ENCODE data around the gene USP14. TPM values are rescaled to one million over a fixed set of nuclear protein-coding genes. Genes with fewer than 3 reads are reported as not detected.

USP14 gene
- total RNA-seq, 4 donors from 2014 or later = 17.1 to 66.0 (median 20.3) TPM

DNA sequence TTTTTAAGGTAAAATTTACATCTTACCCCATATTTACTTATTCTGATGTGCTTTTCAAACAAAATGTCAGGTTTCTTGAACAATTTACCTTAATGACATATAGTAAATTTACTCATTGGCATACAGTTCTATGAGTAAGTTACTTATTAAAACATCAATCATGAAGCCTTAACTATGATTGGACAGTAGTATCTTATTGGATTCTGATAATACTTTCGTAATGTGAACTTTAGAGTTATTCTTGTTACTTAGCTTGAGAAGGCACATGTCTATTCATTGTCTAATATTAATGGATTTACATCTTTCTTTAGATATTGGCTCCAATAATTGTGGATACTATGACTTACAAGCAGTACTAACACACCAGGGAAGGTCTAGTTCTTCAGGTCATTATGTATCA lies 51.7 kb downstream of the USP14 start:
- Histone ChIP-seq H3K4me1 (no peaks in the 10 kb centered on the region), H3K27me3 (no peaks in the 10 kb centered on the region), H3K4me3 (no peak overlapping the region), H3K27ac (no peak overlapping the region), H3K36me3 (peaks cover 0 to 72% (median 3%) of the 10 kb centered on the region in 3 donors), H3K9me3 (no peaks in the 10 kb centered on the region)
- TF ChIP-seq POLR2A (IDR thresholded peaks at IDR 0.05) = no peak
- no peak for TF ChIP-seq CTCF (IDR thresholded peaks at IDR 0.05)
- no peak for DNase-seq

DNA sequence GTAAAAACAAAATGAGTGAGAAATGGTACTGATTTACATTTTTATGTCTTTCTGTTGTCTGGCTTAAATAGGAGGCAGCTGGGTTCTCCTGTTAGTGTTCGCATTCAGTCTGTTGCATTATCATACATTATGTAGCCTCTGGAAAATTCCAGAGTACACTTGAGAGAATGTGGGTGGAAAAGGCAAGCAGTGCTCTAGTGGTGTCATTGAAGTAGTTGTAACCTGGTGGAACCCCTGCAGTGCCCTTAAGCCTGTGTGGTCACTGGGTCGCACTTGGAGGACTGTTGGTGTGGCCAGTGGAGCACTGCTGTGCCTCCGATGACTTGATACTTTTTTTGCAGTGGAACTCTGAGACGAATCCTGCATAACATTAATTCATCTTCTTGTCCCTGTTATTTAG lies 52.4 kb downstream of the USP14 start:
- no peak overlapping the region for H3K4me3 ChIP-seq
- H3K9me3 ChIP-seq = no peaks in the 10 kb centered on the region
- H3K4me1 ChIP-seq = no peaks in the 10 kb centered on the region
- H3K27ac ChIP-seq = no peak overlapping the region
- no peak for TF ChIP-seq CTCF (IDR thresholded peaks at IDR 0.05)
- TF ChIP-seq POLR2A (IDR thresholded peaks at IDR 0.05) = no peak
- no peaks in the 10 kb centered on the region for H3K27me3 ChIP-seq
- DNase-seq = no peak
- peaks cover 0 to 72% (median 3%) of the 10 kb centered on the region in 3 donors for H3K36me3 ChIP-seq

DNA sequence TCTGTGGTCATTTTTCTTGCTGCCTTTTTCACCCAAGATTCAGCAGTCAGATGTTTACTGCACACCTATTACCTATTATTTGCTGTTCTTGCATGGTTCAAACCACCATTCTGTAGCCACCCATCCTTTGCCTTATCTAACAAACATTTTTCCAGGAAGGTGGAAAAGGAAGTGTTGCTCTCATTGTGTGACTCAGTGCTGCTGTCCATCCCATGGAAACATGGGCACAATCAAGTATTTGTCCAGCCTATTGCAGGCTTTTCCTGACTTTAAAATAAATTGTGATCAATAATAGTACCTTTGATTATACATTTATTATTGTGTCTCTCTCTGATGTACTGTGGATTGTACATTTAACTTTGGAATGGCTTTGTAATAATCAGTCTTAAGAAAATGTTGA lies 53.2 kb downstream of the USP14 start:
- no peak for DNase-seq
- Histone ChIP-seq H3K27ac (no peak overlapping the region), H3K9me3 (no peaks in the 10 kb centered on the region), H3K4me1 (no peaks in the 10 kb centered on the region), H3K4me3 (no peak overlapping the region), H3K36me3 (peaks cover 0 to 72% (median 3%) of the 10 kb centered on the region in 3 donors), H3K27me3 (no peaks in the 10 kb centered on the region)
- no peak for TF ChIP-seq POLR2A (IDR thresholded peaks at IDR 0.05)
- no peak for TF ChIP-seq CTCF (IDR thresholded peaks at IDR 0.05)

DNA sequence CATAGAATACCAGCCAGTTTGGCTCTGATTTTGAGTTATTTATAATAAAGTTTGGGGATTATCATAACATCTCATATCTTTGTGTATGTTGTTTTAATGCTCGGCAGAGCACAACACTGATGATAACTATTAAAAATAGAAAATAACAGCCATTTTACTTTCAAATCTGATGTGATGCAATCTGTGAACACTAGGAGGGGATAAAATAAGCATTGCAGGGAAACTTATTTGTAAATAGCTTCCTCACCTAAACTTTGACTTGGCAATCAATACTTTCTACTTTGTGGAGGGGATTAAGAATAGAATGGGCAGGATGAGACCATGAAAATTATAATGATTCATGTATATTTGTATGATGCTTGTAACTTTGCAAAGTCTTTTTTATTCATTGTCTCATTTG lies 54.4 kb downstream of the USP14 start:
- DNase-seq = no peak

GRCh38 chr18:213505-213904 lies 55.1 kb downstream of the USP14 start:
- DNase-seq = no peak
- Histone ChIP-seq H3K9me3 (no peaks in the 10 kb centered on the region), H3K4me1 (no peaks in the 10 kb centered on the region), H3K27ac (no peak overlapping the region), H3K36me3 (peaks cover 0 to 79% (median 3%) of the 10 kb centered on the region in 3 donors), H3K4me3 (no peak overlapping the region), H3K27me3 (no peaks in the 10 kb centered on the region)
- TF ChIP-seq POLR2A (IDR thresholded peaks at IDR 0.05) (no peak), CTCF (IDR thresholded peaks at IDR 0.05) (no peak)

More for the DNA sequence above, 54.4 kb downstream of the USP14 start:
- peaks cover 0 to 74% (median 3%) of the 10 kb centered on the region in 3 donors for H3K36me3 ChIP-seq
- H3K4me3 ChIP-seq = no peak overlapping the region
- no peaks in the 10 kb centered on the region for H3K9me3 ChIP-seq
- H3K27me3 ChIP-seq = no peaks in the 10 kb centered on the region
- no peak overlapping the region for H3K27ac ChIP-seq
- no peaks in the 10 kb centered on the region for H3K4me1 ChIP-seq
- TF ChIP-seq POLR2A (IDR thresholded peaks at IDR 0.05) = no peak
- TF ChIP-seq CTCF (IDR thresholded peaks at IDR 0.05) = no peak

- no peak for TF ChIP-seq POLR2A (IDR thresholded peaks at IDR 0.05)
- no peak for TF ChIP-seq CTCF (IDR thresholded peaks at IDR 0.05)
- Histone ChIP-seq H3K4me3 (no peak overlapping the region), H3K27me3 (no peaks in the 10 kb centered on the region), H3K4me1 (no peaks in the 10 kb centered on the region), H3K36me3 (peaks cover 0 to 82% (median 3%) of the 10 kb centered on the region in 3 donors), H3K27ac (no peak overlapping the region), H3K9me3 (no peaks in the 10 kb centered on the region)
- DNase-seq = no peak
Observed at GRCh38 chr18:213966-214365, 55.6 kb downstream of the USP14 start.
